GM10266 (cell line): ENCODE data around the gene NME4.

ENCODE experiments used
- DNase-seq: peaks from one replicate; pipeline ENCODE4 v3.0.0; 2012; ENCODE audit errors: extremely low spot score
- CTCF ChIP-seq: IDR thresholded peaks from 2 replicates; pipeline ENCODE4 v1.5.1; 2012; ENCODE audit warnings: mild to moderate bottlenecking, low read depth; ENCODE audit not compliant: control insufficient read depth, insufficient read depth; ENCODE audit errors: missing control alignments

The NME4 gene

GRCh38 chr16:442976-443375 is 46.0 kb downstream of the NME4 start:
- peak; percentile 5 for DNase-seq
- TF ChIP-seq CTCF = no peak

- no peak for TF ChIP-seq CTCF
- peak; percentile 3 for DNase-seq
These were observed 47.0 kb downstream of the NME4 start for GRCh38 chr16:444027-444426.

- no peak for DNase-seq
- TF ChIP-seq CTCF = no peak
These were observed 48.6 kb downstream of the NME4 start for GRCh38 chr16:445566-445965.
